Glutamatergic neuron (in vitro differentiated cells): ENCODE data around the gene CETN3. TPM values are rescaled to one million over a fixed set of nuclear protein-coding genes. Genes with fewer than 3 reads are reported as not detected.
"Not testable (repeated sequence)": the region's sequence is repeated elsewhere in the genome, so short reads cannot be mapped to it uniquely, and the experiment has no call there.

Experiments
- DNase-seq: peaks from one replicate; pipeline ENCODE4 v3.0.0; 2022
- H3K27ac Mint-ChIP-seq: one replicate; pipeline ENCODE4 v1.8.0; 2020; ENCODE audit warnings: mild to moderate bottlenecking, mixed read lengths, inconsistent platforms; ENCODE audit not compliant: unreplicated experiment
- H3K27me3 Mint-ChIP-seq: one replicate; pipeline ENCODE4 v1.8.0; 2020; ENCODE audit warnings: mild to moderate bottlenecking, moderate library complexity, mixed read lengths, inconsistent platforms; ENCODE audit not compliant: unreplicated experiment
- H3K36me3 Mint-ChIP-seq: one replicate; pipeline ENCODE4 v1.8.0; 2020; ENCODE audit warnings: mild to moderate bottlenecking, mixed read lengths, inconsistent platforms; ENCODE audit not compliant: unreplicated experiment
- H3K4me1 Mint-ChIP-seq: one replicate; pipeline ENCODE4 v1.8.0; 2020; ENCODE audit warnings: mild to moderate bottlenecking, low read depth, mixed read lengths, inconsistent platforms; ENCODE audit not compliant: unreplicated experiment
- H3K4me3 Mint-ChIP-seq: one replicate; pipeline ENCODE4 v1.8.0; 2020; ENCODE audit warnings: mild to moderate bottlenecking, mixed read lengths, inconsistent platforms; ENCODE audit not compliant: unreplicated experiment
- H3K9me3 Mint-ChIP-seq: one replicate; pipeline ENCODE4 v1.8.0; 2020; ENCODE audit warnings: mild to moderate bottlenecking, moderate library complexity, mixed read lengths, inconsistent platforms; ENCODE audit not compliant: unreplicated experiment
- total RNA-seq: library from RNA; stranded (reverse); fragmentation: NEBNext Ultra II Directional; extraction: Animal tissue kit (Norgen Biotek cat#: 25700); gene quantifications from one replicate; pipeline ENCODE4 v1.2.1, GENCODE V29; 2021; ENCODE audit not compliant: unreplicated experiment
- TF ChIP-seq, protein P1 (sequence below): fragments of 200-600 bp; sonication (generic); IDR thresholded peaks from one replicate; pipeline ENCODE4 v1.5.0; 2021; ENCODE audit not compliant: partially characterized antibody, unreplicated experiment

Gene CETN3
- total RNA-seq, 1 donor from 2014 or later: 28.7 TPM

GRCh38 chr5:90384389-90384788, 25.2 kb downstream of the CETN3 start:
- H3K36me3 Mint-ChIP-seq: no peaks in the 10 kb centered on the region
- H3K27ac Mint-ChIP-seq: no peak overlapping the region
- no peak overlapping the region for H3K4me3 Mint-ChIP-seq
- peaks cover 2% of the 10 kb centered on the region for H3K4me1 Mint-ChIP-seq
- TF ChIP-seq, protein P1, sequence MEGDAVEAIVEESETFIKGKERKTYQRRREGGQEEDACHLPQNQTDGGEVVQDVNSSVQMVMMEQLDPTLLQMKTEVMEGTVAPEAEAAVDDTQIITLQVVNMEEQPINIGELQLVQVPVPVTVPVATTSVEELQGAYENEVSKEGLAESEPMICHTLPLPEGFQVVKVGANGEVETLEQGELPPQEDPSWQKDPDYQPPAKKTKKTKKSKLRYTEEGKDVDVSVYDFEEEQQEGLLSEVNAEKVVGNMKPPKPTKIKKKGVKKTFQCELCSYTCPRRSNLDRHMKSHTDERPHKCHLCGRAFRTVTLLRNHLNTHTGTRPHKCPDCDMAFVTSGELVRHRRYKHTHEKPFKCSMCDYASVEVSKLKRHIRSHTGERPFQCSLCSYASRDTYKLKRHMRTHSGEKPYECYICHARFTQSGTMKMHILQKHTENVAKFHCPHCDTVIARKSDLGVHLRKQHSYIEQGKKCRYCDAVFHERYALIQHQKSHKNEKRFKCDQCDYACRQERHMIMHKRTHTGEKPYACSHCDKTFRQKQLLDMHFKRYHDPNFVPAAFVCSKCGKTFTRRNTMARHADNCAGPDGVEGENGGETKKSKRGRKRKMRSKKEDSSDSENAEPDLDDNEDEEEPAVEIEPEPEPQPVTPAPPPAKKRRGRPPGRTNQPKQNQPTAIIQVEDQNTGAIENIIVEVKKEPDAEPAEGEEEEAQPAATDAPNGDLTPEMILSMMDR: no peak
- no peak for DNase-seq
- no peaks in the 10 kb centered on the region for H3K9me3 Mint-ChIP-seq
- no peaks in the 10 kb centered on the region for H3K27me3 Mint-ChIP-seq

DNA sequence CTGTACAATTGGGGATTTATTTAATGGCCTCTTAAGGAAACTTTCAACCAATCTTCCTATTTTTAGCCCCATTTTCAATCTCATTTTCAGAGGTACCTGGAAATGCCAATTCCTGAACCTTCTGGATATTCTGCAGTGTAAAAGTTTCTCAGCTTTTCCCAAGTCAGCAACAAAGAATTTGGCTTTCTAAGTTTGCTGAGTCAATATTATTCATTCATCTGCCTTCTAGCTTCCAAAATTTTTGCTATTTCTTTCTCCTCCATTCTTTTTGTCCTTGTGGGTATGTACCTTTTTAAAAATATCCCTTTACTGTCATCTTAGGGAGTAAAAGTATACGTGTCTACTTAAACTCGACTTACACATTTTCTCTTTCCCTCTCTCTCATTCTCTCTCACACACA, 25.7 kb downstream of the CETN3 start:
- Mint-ChIP-seq H3K4me1 (peaks cover 2% of the 10 kb centered on the region), H3K36me3 (no peaks in the 10 kb centered on the region), H3K9me3 (no peaks in the 10 kb centered on the region), H3K4me3 (no peak overlapping the region), H3K27ac (no peak overlapping the region), H3K27me3 (no peaks in the 10 kb centered on the region)
- TF ChIP-seq, protein P1: no peak
- no peak for DNase-seq

- Mint-ChIP-seq H3K27me3 (no peaks in the 10 kb centered on the region), H3K4me1 (no peaks in the 10 kb centered on the region), H3K36me3 (no peaks in the 10 kb centered on the region), H3K9me3 (no peaks in the 10 kb centered on the region), H3K4me3 (no peak overlapping the region), H3K27ac (no peak overlapping the region)
- no peak for DNase-seq
- TF ChIP-seq, protein P1: no peak
These were observed 28.2 kb downstream of the CETN3 start for GRCh38 chr5:90381213-90381929.

- Mint-ChIP-seq H3K27ac (no peak overlapping the region), H3K4me1 (no peaks in the 10 kb centered on the region), H3K4me3 (no peak overlapping the region), H3K9me3 (no peaks in the 10 kb centered on the region), H3K36me3 (no peaks in the 10 kb centered on the region), H3K27me3 (no peaks in the 10 kb centered on the region)
- DNase-seq: no peak
- TF ChIP-seq, protein P1: no peak
These were observed 29.9 kb downstream of the CETN3 start for GRCh38 chr5:90379652-90380051.

GRCh38 chr5:90378752-90379151, 30.8 kb downstream of the CETN3 start:
- H3K4me3 Mint-ChIP-seq: no peak overlapping the region
- no peaks in the 10 kb centered on the region for H3K4me1 Mint-ChIP-seq
- no peak overlapping the region for H3K27ac Mint-ChIP-seq
- no peaks in the 10 kb centered on the region for H3K36me3 Mint-ChIP-seq
- H3K27me3 Mint-ChIP-seq: no peaks in the 10 kb centered on the region
- DNase-seq: no peak
- no peaks in the 10 kb centered on the region for H3K9me3 Mint-ChIP-seq
- TF ChIP-seq, protein P1: no peak

DNA sequence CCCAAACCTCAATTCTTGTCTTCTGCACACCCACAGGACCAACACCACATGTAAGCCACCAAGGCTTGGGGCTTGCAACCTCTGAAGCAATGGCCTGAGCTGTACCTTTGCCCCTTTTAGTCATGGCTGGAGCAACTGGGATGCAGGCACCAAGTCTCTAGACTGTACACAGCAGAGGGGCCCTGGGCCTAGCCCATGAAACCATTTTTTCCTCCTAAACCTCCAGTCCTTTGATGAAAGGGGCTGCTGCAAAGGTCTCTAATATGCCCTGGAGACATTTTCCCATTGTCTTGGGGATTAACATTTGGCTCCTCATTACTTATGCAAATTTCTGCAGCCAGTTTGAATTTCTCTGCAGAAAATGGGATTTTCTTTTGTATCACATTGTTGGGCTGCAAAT, 38.3 kb downstream of the CETN3 start:
- H3K27me3 Mint-ChIP-seq, DNase-seq, H3K4me3 Mint-ChIP-seq, H3K36me3 Mint-ChIP-seq, H3K27ac Mint-ChIP-seq, H3K4me1 Mint-ChIP-seq, H3K9me3 Mint-ChIP-seq: not testable (repeated sequence)
